ENCODE results near the gene PRDM15.
A peak's percentile ranks its signal among the peaks of the same experiment; 100 is the strongest.

Gene PRDM15

DNA sequence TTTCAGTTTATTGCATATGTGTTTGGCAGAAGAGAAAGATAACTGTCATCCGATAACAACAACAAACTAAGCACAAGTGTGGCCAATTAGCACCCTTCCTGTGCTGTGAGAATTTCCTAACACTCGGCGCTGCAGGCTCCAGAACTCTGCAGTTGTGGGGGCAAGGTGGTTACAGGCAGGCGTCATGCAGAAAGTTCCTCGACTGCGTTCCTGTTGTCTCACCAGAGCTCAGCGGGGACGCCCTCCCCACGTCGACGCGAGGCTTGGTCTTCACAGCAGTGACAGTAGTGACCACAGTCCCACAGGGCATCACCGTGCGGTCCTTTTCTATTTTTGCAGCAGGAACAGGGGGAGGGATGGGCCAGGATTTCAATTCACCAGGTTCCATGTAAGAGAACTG is 27.6 kb upstream of the PRDM15 start:
- DNase-seq = no peak

DNA sequence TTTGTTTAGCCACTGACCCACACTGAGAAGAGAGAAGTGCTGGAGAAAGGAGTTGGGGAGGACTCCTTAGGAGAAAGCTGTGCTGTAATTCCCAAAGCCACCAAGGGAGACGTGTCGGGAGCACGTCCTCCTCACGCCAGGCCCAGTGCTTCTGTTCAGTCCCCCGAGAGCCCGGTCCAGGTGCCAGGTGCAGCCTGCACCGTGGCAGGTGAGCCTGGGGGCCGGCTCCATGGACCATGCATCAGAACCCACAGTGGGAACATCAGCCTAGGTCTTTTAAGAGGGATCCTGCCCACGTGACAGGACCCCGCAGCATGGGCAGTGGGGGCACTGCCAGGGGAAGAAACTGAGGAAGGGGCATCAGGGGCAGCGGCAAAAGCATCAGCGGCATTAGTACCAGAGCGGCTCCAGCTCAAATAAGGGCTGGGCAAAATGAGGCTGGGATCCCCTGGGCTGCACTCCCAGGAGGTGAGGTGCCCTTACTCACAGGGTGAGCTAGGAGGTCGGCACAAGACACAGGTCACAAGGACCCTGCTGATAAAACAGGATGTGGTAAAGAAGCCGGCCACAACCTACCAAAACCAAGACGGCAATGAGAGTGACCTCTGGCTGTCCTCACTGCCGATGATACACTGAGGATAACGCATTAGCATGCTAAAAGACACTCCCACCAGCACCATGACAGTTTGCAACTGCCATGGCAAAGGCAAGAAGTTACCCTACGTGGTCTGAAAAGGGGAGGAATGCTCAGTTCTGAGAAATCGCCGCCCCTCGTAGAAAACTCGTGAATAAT is 24.6 kb upstream of the PRDM15 start:
- DNase-seq = no peak

DNA sequence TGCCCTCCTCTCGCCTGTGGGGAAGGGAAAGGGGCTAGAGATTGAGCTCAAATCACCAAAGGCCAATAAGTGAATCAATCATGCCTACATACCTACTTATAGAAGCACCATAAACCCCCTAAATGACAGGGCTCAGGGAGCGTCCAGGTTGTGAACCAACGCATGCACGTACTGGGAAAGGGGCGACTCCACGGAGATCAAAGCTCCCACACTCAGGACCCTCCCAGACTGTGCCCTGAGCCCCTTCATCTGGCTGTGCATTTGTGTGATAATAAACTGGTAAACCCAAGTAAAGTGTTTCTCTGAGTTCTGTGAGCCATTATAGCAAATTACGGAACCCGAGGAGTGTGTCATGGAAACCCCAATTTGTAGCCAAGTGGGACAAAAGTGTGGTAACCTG is 23.8 kb upstream of the PRDM15 start:
- no peak for DNase-seq

DNA sequence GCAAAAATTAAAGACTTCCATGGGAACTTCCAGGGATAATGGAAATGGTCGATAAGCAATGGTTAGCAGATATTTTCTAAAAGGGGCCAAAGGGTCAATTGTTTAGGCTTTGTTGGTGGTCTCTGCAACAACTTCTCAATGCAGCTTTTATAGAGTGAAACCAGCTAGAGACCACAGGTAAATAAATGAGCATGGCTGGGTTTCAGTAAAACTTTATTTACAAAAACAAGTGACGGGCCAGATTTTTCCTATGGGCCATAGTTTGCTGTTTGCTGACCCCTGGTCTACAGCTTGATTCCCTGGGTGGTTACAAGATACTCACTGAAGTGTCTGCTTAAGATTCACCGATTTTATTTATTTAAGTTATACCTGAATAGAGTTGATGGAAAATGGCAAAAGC is 22.6 kb upstream of the PRDM15 start:
- no peak for DNase-seq

DNA sequence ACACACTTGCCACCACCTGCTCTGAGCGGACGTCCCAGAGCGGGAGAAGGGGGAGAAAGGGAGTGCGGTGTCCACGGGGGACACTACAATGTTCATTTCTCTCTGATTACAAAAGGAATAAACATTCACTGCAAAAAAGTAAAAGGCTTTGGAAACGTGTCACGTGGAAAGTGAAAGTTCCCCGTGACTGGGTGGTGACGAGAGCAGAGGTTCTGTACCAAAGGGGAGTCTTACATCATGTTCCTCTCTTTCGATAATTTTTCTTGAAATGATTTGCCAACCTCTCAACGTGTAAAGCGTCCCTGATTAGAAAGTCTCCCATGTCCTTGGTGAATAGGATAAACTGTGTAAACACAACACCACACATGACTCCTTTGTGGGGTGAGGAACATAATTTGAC is 22.0 kb upstream of the PRDM15 start:
- no peak for DNase-seq

DNA sequence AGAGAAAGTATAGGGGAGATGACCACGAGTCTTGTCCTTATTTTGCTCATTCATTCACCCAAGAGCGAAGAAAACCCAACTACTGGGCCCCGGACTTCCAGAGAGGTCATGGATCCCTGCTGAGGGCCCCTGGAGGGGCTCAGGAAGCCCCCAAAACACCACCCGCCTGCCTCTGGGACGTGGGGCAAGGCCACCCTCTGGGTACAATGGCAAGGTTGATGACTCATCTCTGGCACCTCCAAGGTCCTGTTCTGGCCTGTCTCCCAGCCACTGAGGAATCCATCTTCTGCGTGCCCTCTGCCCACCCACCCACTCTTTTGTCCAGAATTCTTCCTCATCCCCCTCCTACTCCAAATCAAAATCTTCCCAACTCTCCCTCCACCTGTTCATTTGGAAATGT is 21.3 kb upstream of the PRDM15 start:
- no peak for DNase-seq

DNA sequence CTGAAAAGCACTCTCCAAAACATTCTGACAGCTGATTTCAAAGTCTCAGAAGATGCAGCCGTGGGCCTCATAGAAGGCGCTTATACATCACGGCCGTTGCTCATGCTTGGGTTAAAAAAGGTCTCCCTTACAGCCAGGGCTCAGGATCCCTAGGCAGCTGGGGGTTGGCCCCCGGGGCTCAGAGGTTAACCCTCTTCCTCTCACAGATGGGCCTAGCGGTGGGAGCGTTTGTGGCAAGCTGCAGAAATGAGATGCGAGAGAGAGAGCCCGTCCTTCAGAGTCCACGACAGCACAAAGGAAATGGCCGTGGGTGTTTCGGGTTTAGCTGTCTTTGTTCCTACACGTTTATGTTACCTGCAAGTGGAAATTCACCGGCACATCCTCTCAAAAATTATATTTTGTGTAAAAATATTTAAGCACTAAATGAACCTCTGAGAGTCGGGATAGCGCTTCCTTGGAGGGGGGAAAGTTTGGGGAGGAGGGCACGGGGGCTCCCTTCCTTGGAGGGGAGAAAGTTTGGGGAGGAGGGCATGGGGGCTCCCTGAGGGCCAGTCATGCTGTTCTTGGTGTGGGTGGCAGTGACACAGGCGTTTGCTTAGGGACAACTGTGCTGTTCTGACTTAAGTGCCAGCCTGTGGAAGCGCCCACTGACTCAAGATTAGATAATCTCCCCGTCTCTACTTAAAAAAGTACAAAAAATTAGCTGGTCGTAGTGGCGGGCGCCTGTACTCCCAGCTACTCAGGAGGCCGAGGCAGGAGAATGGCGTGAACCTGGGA is 20.5 kb upstream of the PRDM15 start:
- DNase-seq = peak in 1 of 4 experiments; percentile 6

DNA sequence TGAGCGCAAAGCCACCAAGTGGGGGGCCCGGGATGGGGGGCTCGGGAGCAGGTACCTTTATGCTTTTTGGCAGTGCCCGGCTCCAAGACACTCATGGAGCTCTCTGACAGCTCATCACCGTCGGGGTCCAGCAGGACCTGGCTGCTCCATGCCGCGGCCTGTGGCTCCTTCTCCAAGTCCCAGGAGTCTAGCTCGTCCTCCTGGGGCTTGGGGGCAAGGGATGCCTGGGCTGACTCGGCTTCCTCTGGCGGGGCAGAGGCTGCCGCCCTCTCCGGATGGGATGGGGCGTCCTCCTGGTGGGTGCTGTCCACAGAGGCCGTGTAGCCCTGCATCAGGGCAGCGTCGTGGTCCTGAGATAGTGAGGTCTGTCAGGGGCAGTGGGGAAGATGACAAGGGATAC is 19.9 kb upstream of the PRDM15 start:
- no peak for DNase-seq

DNA sequence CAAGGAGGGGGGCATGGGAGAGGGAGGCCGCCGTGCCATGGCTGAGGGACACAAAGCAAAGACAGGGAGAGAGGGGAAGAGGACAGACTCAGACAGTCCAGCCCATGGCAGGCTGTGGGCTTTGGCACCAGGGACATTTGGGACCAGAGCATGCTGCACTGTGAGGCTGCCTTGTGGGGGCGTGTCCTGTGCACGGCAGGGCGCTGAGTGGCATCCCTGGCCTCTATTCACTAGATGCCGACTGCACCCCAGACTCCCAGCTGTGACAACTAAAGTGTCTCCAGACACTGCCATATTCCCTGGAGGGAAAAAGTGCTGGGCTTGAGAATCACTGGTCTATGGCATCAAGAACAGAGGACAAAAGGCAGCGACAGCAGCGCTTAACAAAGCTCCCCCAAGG is 18.6 kb upstream of the PRDM15 start:
- DNase-seq = no peak

DNA sequence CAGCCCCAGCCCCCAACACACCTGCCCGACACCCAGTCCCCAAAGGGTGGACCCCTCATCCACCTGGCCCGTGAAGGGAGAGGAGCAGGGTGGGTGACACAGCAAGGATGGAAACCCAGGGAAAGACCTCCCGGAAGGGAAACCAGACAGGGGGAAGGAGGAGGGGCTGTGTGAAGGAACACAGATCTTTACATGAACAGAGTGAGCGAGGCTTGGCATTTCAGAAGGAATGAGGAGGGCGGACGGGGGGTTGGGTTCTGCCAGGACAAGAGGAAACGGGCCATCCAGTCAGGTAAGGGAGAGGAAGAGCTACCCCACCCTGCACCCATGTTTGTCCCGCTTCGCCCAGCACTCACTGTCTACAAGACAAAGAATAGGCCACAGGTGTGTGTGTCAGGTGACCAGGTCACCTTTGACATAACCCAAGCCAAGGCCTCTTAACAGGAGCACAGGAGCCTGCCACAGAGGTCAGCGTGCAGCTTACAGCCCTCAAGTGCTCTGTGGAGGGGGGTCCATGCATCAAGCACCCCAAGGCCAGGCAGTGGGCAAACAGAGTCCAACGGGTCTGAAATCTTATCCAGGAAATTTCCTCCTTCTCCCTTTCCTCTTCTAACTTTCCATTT is 18.0 kb upstream of the PRDM15 start:
- DNase-seq = no peak

DNA sequence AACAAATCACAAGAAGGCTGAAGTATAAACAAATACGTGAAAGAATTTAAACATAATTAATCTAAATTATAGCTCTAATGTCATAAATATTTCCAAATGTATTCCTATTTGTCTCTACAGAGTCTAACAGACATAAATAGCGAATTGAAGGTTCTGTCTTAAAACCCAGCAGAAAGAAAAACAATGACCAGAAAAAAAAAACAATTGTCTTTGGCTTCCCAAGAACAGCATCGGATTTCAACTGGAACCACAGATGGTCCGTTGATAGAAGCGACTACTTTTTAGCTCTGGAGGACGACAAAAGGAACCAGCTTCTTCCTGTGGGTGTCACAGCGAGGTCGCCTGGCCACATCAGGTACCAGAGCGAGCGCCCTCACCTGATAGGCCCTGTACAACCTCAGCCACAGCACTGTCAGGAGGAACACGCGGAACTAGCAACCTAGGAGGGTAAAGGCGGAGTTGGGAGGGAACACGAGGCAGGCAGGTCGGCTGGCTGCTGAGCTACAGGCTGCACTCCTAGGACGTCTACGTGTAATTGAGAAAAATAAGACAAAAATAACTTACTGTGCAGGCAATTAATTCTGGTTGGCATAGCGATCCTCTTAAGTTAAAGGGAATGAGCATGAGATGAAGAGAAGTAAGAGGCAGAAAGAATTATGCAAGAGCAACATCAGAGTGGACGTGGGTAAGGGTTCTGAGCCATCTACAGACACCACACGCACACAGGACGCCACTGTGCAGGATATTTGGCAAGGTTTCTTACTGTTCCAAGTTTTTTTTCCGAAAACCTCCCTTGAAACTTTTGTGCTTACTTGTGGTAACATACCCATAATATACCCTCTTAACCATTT is 16.7 kb upstream of the PRDM15 start:
- peak in 2 of 4 experiments; percentile 21 to 29 for DNase-seq

DNA sequence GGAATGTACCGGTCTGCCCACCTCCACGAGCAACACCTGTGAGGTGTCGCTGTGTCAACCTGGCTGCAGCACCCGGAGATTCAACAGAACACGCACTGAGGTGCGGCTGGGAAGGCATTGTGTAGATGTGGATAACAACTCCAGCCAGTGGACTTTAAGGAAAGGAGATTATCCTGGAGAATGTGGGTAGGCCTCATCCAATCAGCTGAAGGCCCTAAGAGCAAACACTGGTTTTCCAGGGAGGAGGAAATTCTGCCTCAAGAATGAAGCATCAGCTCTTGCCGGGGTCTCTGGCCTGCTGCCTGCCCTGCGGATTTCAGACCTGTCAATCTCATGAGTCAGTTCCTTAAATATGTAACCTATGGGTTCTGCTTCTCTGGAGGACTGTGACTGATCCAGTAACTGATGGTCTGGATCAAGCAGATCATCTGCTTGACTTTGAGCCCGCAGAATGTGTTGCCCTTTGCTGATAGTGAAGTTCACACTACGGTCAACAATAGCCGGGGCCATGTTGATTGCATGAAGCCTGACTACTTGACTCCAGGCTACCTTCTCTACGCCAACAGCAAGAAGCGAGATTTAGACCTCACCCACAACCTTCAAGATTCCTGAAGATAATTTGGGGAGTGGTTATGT is 15.9 kb upstream of the PRDM15 start:
- DNase-seq = no peak

DNA sequence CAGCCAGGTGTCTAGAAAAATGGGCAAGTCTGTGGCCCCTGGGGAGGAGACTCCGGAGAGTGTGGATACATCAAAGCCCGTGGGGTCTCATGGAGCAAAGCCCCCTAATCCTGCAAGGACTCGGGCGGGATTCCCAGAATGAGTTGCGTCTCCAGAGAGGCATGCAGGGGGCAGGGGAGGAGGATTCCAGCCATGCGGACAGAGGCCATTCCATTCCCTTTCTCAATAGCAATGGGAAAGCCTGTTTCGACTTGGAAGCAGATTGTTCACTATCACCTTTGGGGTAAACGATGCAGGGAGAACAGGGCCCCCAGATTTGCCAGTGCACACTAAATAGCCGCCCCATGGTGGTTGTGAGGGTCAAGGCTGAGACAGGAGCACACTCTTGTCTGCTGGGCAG is 15.4 kb upstream of the PRDM15 start:
- no peak for DNase-seq

DNA sequence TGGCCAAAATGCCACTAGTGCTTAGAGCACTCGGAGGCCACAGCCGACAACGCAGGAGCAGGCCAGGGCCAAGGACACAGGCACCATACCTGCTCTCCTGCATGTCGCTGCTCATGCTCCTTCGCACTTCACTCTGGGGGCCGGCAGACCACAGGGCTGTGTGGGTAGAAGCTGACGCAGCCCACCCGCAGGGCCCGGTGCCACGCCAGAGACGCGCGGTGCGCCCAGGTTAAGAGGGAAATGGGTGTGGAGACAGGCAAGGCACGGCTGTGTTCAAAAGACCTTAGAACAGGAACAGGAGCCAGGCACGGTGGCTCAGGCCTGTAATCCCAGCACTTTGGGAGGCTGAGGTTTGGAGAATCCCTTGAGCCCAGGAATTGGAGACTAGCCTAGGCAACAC is 13.6 kb upstream of the PRDM15 start:
- DNase-seq = no peak

DNA sequence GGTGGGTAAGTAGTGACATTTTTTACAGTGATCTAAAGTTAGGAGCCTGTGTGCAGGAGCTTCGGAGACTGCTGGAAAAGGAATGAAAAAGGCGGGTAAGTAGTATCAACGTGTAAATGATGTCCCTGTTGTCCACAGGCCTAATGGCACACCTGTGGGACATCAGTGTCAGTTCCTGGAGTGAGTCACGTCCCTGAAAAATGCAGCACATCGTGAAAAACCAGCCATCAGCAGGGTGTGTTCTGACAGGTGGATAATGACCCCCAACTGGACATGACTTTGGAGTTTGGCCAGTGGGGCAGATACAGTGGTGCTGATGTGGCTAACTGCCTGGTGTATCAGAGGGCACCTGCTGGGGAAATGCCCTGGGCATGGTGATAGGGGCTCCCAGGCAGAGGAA is 12.0 kb upstream of the PRDM15 start:
- DNase-seq = no peak

DNA sequence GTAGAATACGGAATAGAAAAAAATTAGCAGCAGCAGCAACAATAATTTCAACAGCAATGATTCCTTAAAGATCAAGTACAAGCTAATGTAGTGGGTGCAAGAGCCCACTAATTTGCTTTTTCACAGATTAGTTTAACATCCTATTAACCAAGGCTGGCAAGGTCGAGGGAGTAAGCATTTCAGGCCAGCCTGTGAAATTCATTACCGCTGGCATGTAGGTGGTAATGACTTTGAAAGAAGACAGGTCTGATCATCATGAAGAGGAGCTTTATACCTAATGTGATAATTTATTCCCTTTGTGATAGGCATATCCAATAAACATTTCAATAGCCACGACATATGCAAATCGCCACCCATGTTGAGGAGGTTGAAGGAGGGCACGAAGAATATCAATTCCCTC is 11.2 kb upstream of the PRDM15 start:
- DNase-seq = no peak

DNA sequence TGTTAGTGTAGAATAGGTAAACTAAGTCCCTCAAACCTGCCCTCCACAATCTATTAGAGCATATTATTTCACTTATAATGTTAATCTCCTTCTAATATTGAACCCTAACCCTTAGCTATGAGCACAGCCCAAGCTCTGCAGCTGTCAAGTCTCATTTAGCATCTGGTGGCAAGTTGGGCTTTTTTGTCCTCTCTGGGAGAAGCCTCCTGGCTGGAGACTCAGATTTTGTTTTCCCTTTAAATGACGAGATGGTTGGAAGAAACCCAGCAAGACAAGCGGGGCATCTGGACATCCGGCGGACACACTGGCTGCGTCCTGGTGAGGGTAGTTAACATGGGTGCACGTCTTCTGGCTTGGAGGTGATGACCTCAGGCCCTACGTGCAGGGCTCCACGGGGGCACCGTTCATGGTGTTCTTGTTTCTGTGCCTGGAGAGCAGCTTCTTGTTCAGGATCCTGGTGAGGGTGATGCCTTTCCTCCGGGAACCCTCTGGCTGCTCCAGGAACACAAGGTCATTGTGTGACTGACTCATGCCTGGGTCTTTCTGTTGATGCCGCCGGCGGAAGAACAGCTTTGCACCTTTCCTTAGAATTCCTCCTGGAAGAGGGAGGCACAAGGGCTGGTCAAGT is 9.7 kb upstream of the PRDM15 start:
- DNase-seq = no peak

DNA sequence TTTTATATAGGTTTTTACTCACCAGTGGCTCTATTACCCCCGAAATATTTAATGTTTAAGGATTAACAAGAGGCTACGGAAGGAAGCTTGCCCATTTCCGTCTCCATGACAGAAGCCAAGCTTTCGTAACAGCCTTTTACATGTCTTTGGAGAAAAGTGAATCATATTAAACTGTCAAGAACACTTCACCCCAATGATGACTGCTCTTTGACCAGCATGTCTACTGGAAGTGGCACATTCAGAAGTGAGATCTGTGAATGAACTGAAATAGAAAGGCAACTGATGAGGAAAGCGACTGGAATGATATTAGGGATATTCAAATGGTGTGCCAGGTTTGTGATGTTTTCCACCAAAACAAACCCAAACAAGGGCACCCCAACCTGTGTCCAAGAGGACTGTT is 8.5 kb upstream of the PRDM15 start:
- DNase-seq = no peak

DNA sequence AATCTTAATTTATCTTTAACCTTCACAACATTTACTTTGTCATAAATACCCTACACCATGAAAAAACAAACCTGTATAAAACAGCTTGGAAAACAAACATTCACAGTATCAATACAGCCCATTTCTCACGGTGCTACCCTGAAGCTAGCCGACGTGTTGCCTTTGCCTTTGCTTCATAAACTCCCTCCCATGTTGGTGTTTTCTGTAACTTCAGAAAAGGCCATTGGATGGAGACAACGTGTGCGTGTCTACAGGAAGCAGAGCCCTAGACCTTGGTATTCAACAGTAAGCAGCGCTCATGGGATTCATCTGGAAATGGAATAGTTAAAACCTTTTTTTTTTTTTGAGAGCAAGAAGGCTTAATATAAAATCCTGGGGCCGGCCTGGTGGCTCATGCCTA is 7.2 kb upstream of the PRDM15 start:
- DNase-seq = no peak

DNA sequence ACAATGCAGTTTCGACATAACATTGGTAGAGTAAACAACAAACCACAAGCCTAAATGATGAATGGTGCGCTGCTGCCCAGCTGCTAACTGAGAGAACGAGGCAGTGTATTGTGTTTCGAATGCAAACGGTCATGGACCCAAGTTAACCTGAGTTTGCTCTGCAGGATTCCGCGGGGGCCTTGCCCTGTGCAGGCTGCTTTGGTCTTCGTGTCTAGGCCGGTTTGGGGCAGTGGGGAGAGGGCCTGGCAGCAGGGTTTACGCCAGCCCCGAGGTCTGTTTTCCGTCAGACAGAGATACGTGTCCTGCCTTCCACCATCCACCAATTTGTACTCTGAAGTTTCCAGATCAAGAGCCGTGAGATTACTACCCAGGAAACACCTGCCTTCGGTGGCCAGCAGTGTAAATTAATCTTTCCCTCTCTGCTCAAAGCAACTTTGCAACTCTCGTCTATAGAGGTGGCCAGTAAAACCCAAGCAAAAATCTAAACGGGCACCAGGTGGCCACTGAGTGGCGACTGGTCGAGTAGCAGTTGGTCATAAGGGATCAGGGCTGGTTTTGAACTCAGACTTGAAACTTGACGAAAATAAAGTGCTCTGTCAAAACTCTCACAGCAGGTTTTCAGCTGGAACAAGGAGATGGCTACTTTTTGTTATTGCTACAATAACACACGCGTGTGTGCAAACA is 6.3 kb upstream of the PRDM15 start:
- DNase-seq = no peak

DNA sequence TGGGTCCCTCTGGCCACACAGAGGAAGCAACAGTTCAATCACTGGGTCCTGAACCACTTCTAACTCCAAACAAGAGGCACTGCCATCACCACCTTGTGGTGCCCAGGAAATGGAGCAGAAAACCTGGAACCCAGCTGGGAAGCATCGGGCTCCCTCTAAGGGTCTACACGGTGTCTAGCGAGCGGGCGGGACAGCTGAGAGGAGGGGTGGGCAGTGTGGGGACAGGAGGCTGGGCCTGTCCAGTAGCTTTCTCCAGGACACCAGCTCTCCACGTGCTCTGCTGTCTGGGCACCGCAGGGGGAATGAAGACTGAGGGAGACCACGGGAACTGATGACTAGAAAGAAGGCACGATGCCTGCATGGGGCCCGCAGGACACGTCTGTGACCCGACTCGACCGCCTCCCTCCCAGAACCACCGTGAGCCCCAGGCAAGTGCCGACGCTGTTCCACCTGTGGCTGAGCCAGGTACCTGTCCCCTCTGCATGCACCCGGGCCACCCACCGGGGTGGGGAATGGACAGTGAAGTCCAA is 5.4 kb upstream of the PRDM15 start:
- DNase-seq = no peak

Data from activated CD4-positive, CD25-positive, alpha-beta regulatory T cell (primary cell).